Adrenal gland (tissue), 12 donors: ENCODE measurements around the gene SNRNP35. TPM values are rescaled to one million over a fixed set of nuclear protein-coding genes. Genes with fewer than 3 reads are reported as not detected.
A peak's percentile ranks its signal among the peaks of the same experiment; 100 is the strongest.
"Not testable (repeated sequence)": the region's sequence is repeated elsewhere in the genome, so short reads cannot be mapped to it uniquely, and the experiment has no call there.

Experiments used
- DNase-seq, 7 donors: peaks; one replicate each; pipeline ENCODE4 v3.0.0-alpha.2; 2019 to 2020
- H3K27ac ChIP-seq, 5 donors: fragments of 200-600 bp; sonication (generic) in 4 of 5; 1 replicate in 3 of 5; 2 replicates in 2 of 5; pipeline versions ENCODE4 v1.5.1 to v1.8.0; 2016 to 2020; ENCODE audit warnings: mild to moderate bottlenecking in 1 of 5
- H3K27me3 ChIP-seq: fragments of 200-600 bp; 2 replicates; pipeline ENCODE4 v1.8.0; 2021
- H3K36me3 ChIP-seq, 2 donors: fragments of 200-600 bp; replicated peaks in 1 of 2; 1 replicate in 1 of 2; 2 replicates in 1 of 2; pipeline versions ENCODE4 v1.5.1 to v1.8.0; 2018 to 2022
- H3K4me1 ChIP-seq, 2 donors: fragments of 200-600 bp; replicated peaks in 1 of 2; 1 replicate in 1 of 2; 2 replicates in 1 of 2; pipeline versions ENCODE4 v1.5.1 to v1.8.0; 2018 to 2021
- H3K4me3 ChIP-seq, 4 donors: fragments of 200-600 bp; sonication (generic) in 3 of 4; one replicate each; pipeline ENCODE4 v1.5.1; 2016 to 2018
- H3K9me3 ChIP-seq, 3 donors: fragments of 200-600 bp; sonication (generic) in 1 of 3; replicated peaks in 1 of 3; 1 replicate in 2 of 3; 2 replicates in 1 of 3; pipeline versions ENCODE4 v1.5.1 to v1.8.0; 2016 to 2021
- CTCF ChIP-seq, 6 experiments: fragments of 450-650 bp in 4 of 6; fragments of 200-600 bp in 2 of 6; sonication (generic) in 1 of 6; IDR thresholded peaks; 1 replicate in 5 of 6; 2 replicates in 1 of 6; pipeline versions ENCODE4 v1.5.1 to v1.8.0; 2016 to 2021; ENCODE audit warnings: antibody characterized with exemption in 6 of 6, mild to moderate bottlenecking in 2 of 6, moderate library complexity in 1 of 6
- POLR2A ChIP-seq, 2 donors: fragments of 450-650 bp; IDR thresholded peaks; one replicate each; pipeline ENCODE4 v1.6.1; 2017; ENCODE audit warnings: antibody characterized with exemption in 2 of 2, mild to moderate bottlenecking in 2 of 2, moderate library complexity in 1 of 2
- WGBS, 4 donors: extraction: QIAGEN DNeasy Blood & Tissue Kit in 2 of 4; methylation state at CpG; one replicate each; pipeline versions ENCODE4 v1.1.5 to v1.1.7; 2013 to 2017; 5-methylcytosine and 5-hydroxymethylcytosine counted together
- intact Hi-C, 2 donors: fragments of 100-400 bp; cut with DNase I; formaldehyde crosslinking; loops; one replicate each; pipeline versions ENCODE4 v1.14.1 to v1.15.0; 2022 to 2023
- polyA plus RNA-seq, 3 donors: library from polyadenylated mRNA; stranded (reverse); fragments of 200-250 nt in 2 of 3; fragments of 350-450 nt in 1 of 3; fragmentation: Illumina TruSeq in 1 of 3; extraction: RNeasy Lipid Tissue Mini Kit (QIAGEN cat#74804) in 1 of 3; gene quantifications; one replicate each; pipeline ENCODE4 v1.2.3, GENCODE V29; 2013 to 2014
- total RNA-seq, 9 donors: library from RNA; depleted of rRNA in 4 of 9; stranded (reverse); fragments of >200 nt in 4 of 9; fragments of 120-200 nt in 1 of 9; fragmentation: NEBNext Ultra II Directional in 1 of 9; extraction: Animal tissue kit (Norgen Biotek cat#: 25700) in 1 of 9; gene quantifications; one replicate each; pipeline versions ENCODE4 v1.1.0 to v1.2.4, GENCODE V29; 2013 to 2023
- donor health status: healthy with polysubstance abuse.
- donor health status: Bipolar disorder and iron deficiency.
- donor health status: DM: yes; HTN: yes; CAD: no.
- donor health status: DM: no; HTN: no; CAD: no.
- donor health status: DM: no; HTN: no; CAD: no.
- donor health status: DM: yes; HTN: yes; CAD: no.

Gene SNRNP35
- total and polyA plus RNA-seq, 12 donors: 12.5 to 157 (median 18.0) TPM

GRCh38 chr12:123421314-123421713, 36.6 kb upstream of the SNRNP35 start:
- no peak overlapping the region for H3K27ac ChIP-seq
- H3K36me3 ChIP-seq: peaks cover 0 to 11% of the 10 kb centered on the region in 2 donors
- WGBS, 4 donors: 94 to 100% (median 99%) methylated on average over 2 of the region's 2 CpGs
- H3K4me3 ChIP-seq: no peak overlapping the region
- H3K9me3 ChIP-seq: no peaks in the 10 kb centered on the region
- no peaks in the 10 kb centered on the region for H3K4me1 ChIP-seq
- no peak for TF ChIP-seq CTCF (IDR thresholded peaks at IDR 0.05)
- TF ChIP-seq POLR2A (IDR thresholded peaks at IDR 0.05): no peak
- intact Hi-C loops: no loop called here
- no peak for DNase-seq
- no peaks in the 10 kb centered on the region for H3K27me3 ChIP-seq

GRCh38 chr12:123427036-123427769, 30.7 kb upstream of the SNRNP35 start:
- no peak for TF ChIP-seq POLR2A (IDR thresholded peaks at IDR 0.05)
- no peak for TF ChIP-seq CTCF (IDR thresholded peaks at IDR 0.05)
- intact Hi-C loops: no loop called here
- Histone ChIP-seq H3K4me1 (no peaks in the 10 kb centered on the region), H3K27me3 (no peaks in the 10 kb centered on the region), H3K4me3 (no peak overlapping the region), H3K36me3 (peaks cover 0 to 11% of the 10 kb centered on the region in 2 donors), H3K27ac (no peak overlapping the region), H3K9me3 (no peaks in the 10 kb centered on the region)
- 89 to 94% (median 93%) methylated on average over 6 to 8 of the region's 8 CpGs for WGBS, 4 donors
- DNase-seq: no peak

DNA sequence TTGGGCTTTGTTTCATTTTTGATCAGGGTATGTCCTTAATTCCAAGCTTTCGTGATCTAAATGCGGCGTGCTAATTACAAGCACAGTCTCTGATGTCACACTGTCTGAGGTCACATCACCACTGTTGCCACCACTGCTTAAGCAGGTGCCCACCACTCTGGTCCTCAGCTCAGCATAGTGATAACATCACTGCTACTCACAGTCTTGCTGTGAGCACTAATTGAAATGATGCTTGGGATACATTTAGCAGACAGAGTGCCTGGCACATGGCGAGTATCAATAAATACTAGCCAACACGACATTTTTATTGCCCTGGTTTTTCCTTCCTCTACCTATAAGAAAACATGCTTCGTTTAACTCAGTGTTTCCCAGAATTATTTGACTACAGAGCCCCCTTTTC, 29.3 kb upstream of the SNRNP35 start:
- peaks cover 0 to 5% of the 10 kb centered on the region in 2 donors for H3K4me1 ChIP-seq
- no peak overlapping the region for H3K4me3 ChIP-seq
- no peaks in the 10 kb centered on the region for H3K9me3 ChIP-seq
- no peak for DNase-seq
- intact Hi-C loops: no loop called here
- WGBS, 4 donors: 77 to 85% (median 82%) methylated on average over 6 of the region's 6 CpGs
- H3K27me3 ChIP-seq: no peaks in the 10 kb centered on the region
- no peak overlapping the region for H3K27ac ChIP-seq
- H3K36me3 ChIP-seq: peaks cover 0 to 8% of the 10 kb centered on the region in 2 donors
- TF ChIP-seq CTCF (IDR thresholded peaks at IDR 0.05): no peak
- TF ChIP-seq POLR2A (IDR thresholded peaks at IDR 0.05): no peak

DNA sequence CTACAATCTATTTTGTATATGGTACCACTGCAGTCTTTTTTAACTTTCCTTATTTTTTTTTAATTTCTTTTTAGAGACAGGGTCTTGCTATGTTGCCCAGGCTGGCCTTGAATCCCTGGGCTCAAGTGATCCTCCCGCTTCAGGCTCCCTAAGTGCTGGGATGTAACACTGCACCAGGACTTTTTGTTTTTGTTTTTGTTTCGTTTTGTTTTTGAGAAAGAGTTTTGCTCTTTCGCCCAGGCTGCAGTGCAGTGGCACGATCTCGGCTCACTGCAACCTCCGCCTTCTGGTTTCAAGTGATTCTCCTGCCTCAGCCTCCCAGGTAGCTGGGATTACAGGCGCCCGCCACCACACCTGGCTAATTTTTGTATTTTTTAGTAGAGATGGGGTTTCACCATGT, 28.8 kb upstream of the SNRNP35 start:
- 93 to 97% (median 95%) methylated on average over 8 of the region's 8 CpGs for WGBS, 4 donors
- H3K27me3 ChIP-seq, H3K36me3 ChIP-seq: not testable (repeated sequence)

GRCh38 chr12:123431951-123432817, 25.8 kb upstream of the SNRNP35 start:
- intact Hi-C loops, H3K27me3 ChIP-seq, H3K9me3 ChIP-seq, H3K36me3 ChIP-seq: not testable (repeated sequence)
- peaks cover 6 to 32% of the 10 kb centered on the region in 2 donors for H3K4me1 ChIP-seq
- 74 to 79% (median 76%) methylated on average over 15 of the region's 15 CpGs for WGBS, 4 donors
- DNase-seq: peak in 1 of 7 donors; percentile 20
- peak overlapping the region in 1 of 4 donors; percentile 26 for H3K4me3 ChIP-seq
- H3K27ac ChIP-seq: peak overlapping the region in 2 of 5 donors; percentile 28 to 54

More for the DNA sequence above, 28.8 kb upstream of the SNRNP35 start:
- H3K9me3 ChIP-seq, H3K27ac ChIP-seq, intact Hi-C loops, DNase-seq, H3K4me3 ChIP-seq: not testable (repeated sequence)
- peaks cover 0 to 10% of the 10 kb centered on the region in 2 donors for H3K4me1 ChIP-seq
